Transverse colon (tissue), 4 donors: ENCODE data around the gene HEPACAM. TPM values are rescaled to one million over a fixed set of nuclear protein-coding genes. Genes with fewer than 3 reads are reported as not detected.

Experiments
- DNase-seq: peaks from one replicate; pipeline ENCODE4 v3.0.0-alpha.2; 2019
- H3K27ac ChIP-seq, 4 donors: fragments of 200-600 bp; sonication (generic); 2 replicates each; pipeline ENCODE4 v1.5.1; 2016 to 2018; ENCODE audit warnings: inconsistent platforms in 4 of 4
- H3K27me3 ChIP-seq: fragments of 200-600 bp; sonication (generic); 2 replicates; pipeline ENCODE4 v1.5.1; 2017; ENCODE audit warnings: inconsistent platforms
- H3K36me3 ChIP-seq, 4 donors: fragments of 200-600 bp; sonication (generic); 2 replicates each; pipeline ENCODE4 v1.5.1; 2017 to 2019; ENCODE audit warnings: inconsistent platforms in 4 of 4
- H3K4me1 ChIP-seq, 4 donors: fragments of 200-600 bp; sonication (generic); 2 replicates each; pipeline ENCODE4 v1.5.1; 2017 to 2020; ENCODE audit warnings: inconsistent platforms in 4 of 4
- H3K4me3 ChIP-seq, 4 donors: fragments of 200-600 bp; sonication (generic); 1 replicate in 1 of 4; 2 replicates in 3 of 4; pipeline versions ENCODE4 v1.5.1 to v1.6.1; 2017 to 2019; ENCODE audit warnings: inconsistent platforms in 4 of 4
- H3K9me3 ChIP-seq, 2 donors: fragments of 200-600 bp; sonication (generic); 2 replicates each; pipeline ENCODE4 v1.5.1; 2017 to 2019; ENCODE audit warnings: inconsistent platforms in 2 of 2
- EP300 ChIP-seq: sonication (generic); formaldehyde crosslinking; IDR thresholded peaks from one replicate; pipeline ENCODE4 v1.6.1; 2017; ENCODE audit warnings: antibody characterized with exemption, low read depth
- POLR2A ChIP-seq: fragments of 450-650 bp; IDR thresholded peaks from one replicate; pipeline ENCODE4 v1.6.1; 2016; ENCODE audit warnings: antibody characterized with exemption, mild to moderate bottlenecking, moderate library complexity
- POLR2AphosphoS5 ChIP-seq, 3 donors: sonication (generic); formaldehyde crosslinking; IDR thresholded peaks; one replicate each; pipeline ENCODE4 v1.6.1; 2016; ENCODE audit warnings: antibody characterized with exemption in 3 of 3
- WGBS, 2 donors: methylation state at CpG; one replicate each; pipeline ENCODE4 v1.1.5; 2018; ENCODE audit warnings: low coverage in 1 of 2; 5-methylcytosine and 5-hydroxymethylcytosine counted together
- in situ Hi-C, 4 donors: fragments of 200-750 bp; cut with MboI; loops; one replicate each; pipeline versions ENCODE4 v1.15.0 to v1.15.1; 2017; ENCODE audit warnings: low sequenced_read_pairs in 3 of 4, low pct_ligation_motif_present in 1 of 4, low pct_unique_long_range_greater_than_20kb in 1 of 4
- intact Hi-C: fragments of 100-400 bp; cut with DNase I; formaldehyde crosslinking; loops from one replicate; pipeline ENCODE4 v1.15.1; 2023; ENCODE audit warnings: low total_unique reads
- total RNA-seq, 4 donors: library from RNA; depleted of rRNA; stranded (reverse); fragments of >200 nt; gene quantifications; one replicate each; pipeline ENCODE4 v1.1.0, GENCODE V29; 2016
- TF ChIP-seq, protein P1 (sequence below), 5 experiments: fragments of 200-600 bp in 3 of 5; fragments of 450-650 bp in 2 of 5; sonication (generic) in 3 of 5; IDR thresholded peaks; 1 replicate in 2 of 5; 2 replicates in 3 of 5; pipeline ENCODE4 v1.5.1; 2016 to 2017; ENCODE audit warnings: antibody characterized with exemption in 5 of 5, inconsistent platforms in 3 of 5, mild to moderate bottlenecking in 2 of 5, moderate library complexity in 1 of 5

HEPACAM gene
- total RNA-seq, 4 donors from 2014 or later: 0.14 to 0.37 TPM; not detected in 2

DNA sequence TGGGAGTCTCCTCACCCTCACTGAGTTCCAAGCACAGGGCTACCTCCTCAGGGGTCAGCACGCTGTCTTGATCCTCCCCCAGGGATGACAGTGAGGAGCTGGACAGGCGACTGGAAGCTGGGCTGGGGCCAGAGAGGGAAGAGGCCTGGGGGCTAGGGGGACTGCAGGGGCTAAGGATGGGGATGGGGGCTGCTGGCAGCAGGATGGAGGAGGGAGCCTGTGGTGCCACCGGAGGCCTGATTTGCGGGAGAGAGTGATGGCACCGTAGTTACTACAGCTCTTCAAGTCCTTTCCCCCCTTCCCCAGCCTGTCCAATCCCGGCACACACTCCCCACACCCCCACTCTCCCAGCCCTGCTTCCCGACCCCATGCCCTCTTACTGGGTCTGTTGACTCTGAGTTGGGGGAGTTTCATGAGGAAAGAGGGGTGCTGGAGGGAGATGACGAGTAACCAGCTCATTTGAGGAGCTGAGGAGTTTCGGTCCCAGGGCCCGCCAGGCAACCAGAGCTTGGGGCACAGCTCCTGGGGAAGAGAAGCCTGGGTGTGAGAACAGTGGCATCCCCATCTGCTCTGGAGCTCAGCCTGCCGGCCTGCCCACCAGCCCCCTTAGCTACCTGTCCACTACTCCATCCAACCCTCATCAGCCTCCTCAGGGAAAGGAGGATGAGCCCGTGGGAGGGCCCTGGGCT, 48.7 kb downstream of the HEPACAM start:
- intact Hi-C loops: no loop called here
- Histone ChIP-seq H3K4me1 (peaks cover 0 to 9% (median 3%) of the 10 kb centered on the region in 4 donors), H3K36me3 (no peaks in the 10 kb centered on the region), H3K9me3 (no peaks in the 10 kb centered on the region), H3K27ac (no peak overlapping the region), H3K27me3 (peaks cover 8% of the 10 kb centered on the region), H3K4me3 (no peak overlapping the region)
- TF ChIP-seq POLR2A: no peak
- no peak for TF ChIP-seq POLR2AphosphoS5 (IDR thresholded peaks at IDR 0.05)
- no peak for TF ChIP-seq EP300
- TF ChIP-seq, protein P1, sequence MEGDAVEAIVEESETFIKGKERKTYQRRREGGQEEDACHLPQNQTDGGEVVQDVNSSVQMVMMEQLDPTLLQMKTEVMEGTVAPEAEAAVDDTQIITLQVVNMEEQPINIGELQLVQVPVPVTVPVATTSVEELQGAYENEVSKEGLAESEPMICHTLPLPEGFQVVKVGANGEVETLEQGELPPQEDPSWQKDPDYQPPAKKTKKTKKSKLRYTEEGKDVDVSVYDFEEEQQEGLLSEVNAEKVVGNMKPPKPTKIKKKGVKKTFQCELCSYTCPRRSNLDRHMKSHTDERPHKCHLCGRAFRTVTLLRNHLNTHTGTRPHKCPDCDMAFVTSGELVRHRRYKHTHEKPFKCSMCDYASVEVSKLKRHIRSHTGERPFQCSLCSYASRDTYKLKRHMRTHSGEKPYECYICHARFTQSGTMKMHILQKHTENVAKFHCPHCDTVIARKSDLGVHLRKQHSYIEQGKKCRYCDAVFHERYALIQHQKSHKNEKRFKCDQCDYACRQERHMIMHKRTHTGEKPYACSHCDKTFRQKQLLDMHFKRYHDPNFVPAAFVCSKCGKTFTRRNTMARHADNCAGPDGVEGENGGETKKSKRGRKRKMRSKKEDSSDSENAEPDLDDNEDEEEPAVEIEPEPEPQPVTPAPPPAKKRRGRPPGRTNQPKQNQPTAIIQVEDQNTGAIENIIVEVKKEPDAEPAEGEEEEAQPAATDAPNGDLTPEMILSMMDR (IDR thresholded peaks at IDR 0.05): no peak
- 76% methylated on average over 12 of the region's 12 CpGs; no CpG with 5 or more reads in 1 of the 2 donors for WGBS, 2 donors
- DNase-seq: no peak
- in situ Hi-C loops: no loop called here

DNA sequence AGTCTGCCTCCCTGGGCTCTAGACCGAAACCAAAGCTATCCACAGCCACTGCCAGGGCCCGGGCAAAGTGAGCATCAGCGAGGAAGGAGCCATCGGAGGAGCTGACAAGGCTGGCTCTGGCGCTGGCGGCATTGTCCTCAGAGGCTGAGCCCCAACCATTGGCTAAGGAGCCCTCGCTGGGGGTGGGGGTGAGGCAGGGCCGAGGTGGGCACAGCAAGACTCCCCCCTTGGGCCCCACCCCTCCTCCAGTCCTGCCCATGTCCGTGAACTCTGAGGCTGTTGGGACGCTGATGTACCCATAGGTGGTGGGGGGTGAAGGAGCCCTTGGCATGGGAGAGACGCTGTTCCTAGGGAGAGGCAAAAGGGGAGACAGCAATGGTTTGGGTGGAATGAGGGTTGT, 49.4 kb downstream of the HEPACAM start:
- H3K27me3 ChIP-seq: peaks cover 8% of the 10 kb centered on the region
- H3K9me3 ChIP-seq: no peaks in the 10 kb centered on the region
- no peaks in the 10 kb centered on the region for H3K36me3 ChIP-seq
- 85 to 88% methylated on average over 5 to 11 of the region's 11 CpGs for WGBS, 2 donors
- H3K4me3 ChIP-seq: no peak overlapping the region
- no peak overlapping the region for H3K27ac ChIP-seq
- in situ Hi-C loops: no loop called here
- intact Hi-C loops: no loop called here
- TF ChIP-seq, protein P1 (IDR thresholded peaks at IDR 0.05): no peak
- no peak for TF ChIP-seq EP300
- no peak for TF ChIP-seq POLR2AphosphoS5 (IDR thresholded peaks at IDR 0.05)
- TF ChIP-seq POLR2A: no peak
- DNase-seq: no peak
- peaks cover 0 to 11% (median 3%) of the 10 kb centered on the region in 4 donors for H3K4me1 ChIP-seq

DNA sequence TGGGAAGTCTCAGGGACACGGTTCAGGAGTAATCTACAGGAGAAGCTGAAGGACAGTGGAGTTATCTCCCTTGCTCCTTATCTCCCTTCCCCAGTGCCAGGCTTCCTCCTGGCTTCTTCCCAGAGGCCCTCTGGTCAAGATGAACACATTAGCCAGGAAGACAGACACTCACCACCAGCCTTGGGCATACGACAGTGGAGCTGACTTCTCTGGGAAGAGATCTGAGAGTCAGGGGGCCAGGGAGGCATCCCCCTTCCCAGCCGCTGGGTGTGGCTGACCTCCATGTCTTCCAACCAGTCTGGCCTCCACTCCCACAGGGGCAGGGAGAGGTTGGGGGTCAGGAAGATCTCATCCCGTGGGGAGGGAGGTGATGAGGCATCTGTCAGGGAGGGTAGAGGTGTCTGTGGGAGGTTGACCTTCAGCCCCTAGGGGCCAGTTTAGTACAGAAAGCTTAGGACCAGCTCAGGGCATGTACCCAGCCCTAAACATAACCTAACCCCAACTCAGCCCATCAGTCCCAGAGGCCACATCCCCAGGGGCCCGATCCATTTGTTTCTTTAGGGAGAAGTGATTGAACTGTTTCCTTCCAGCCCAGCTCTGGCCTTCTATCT, 50.9 kb downstream of the HEPACAM start:
- Histone ChIP-seq H3K27me3 (peaks cover 8% of the 10 kb centered on the region), H3K36me3 (no peaks in the 10 kb centered on the region), H3K4me1 (peaks cover 0 to 11% (median 3%) of the 10 kb centered on the region in 4 donors), H3K4me3 (no peak overlapping the region), H3K9me3 (no peaks in the 10 kb centered on the region), H3K27ac (no peak overlapping the region)
- in situ Hi-C loops: no loop called here
- intact Hi-C loops: no loop called here
- no peak for DNase-seq
- TF ChIP-seq POLR2AphosphoS5 (IDR thresholded peaks at IDR 0.05) (no peak), EP300 (no peak), POLR2A (no peak)
- TF ChIP-seq, protein P1 (IDR thresholded peaks at IDR 0.05): no peak
- WGBS, 2 donors: 80 to 100% methylated on average over 1 to 5 of the region's 5 CpGs

DNA sequence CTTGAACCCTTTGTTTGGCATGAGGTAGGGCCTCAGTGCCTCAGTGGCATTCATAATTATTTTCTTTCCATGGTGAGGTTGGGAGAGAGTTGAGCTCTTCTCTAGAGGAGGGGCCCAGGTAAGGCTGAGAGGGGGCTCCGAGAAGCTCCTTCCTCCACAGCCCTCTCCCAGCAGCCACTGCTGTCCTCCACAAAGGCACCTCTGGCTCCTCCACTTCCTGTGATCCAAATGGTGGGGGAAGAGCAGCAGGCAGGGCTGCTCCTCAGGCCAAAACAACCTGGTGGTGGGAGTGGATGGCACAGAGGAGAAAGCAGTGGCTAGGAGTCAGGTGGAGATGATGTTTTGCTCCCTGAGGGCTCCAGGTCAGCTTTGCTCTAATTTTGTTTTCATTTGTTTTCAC, 51.5 kb downstream of the HEPACAM start:
- H3K4me1 ChIP-seq: peaks cover 0 to 11% (median 3%) of the 10 kb centered on the region in 4 donors
- WGBS, 2 donors: 83% methylated on average over 1 of the region's 1 CpG; no CpG with 5 or more reads in 1 of the 2 donors
- H3K27me3 ChIP-seq: peaks cover 8% of the 10 kb centered on the region
- H3K36me3 ChIP-seq: no peaks in the 10 kb centered on the region
- in situ Hi-C loops (no loop called here), intact Hi-C loops (no loop called here)
- H3K27ac ChIP-seq: no peak overlapping the region
- no peak overlapping the region for H3K4me3 ChIP-seq
- H3K9me3 ChIP-seq: no peaks in the 10 kb centered on the region
- DNase-seq: no peak
- TF ChIP-seq EP300 (no peak), POLR2AphosphoS5 (IDR thresholded peaks at IDR 0.05) (no peak), POLR2A (no peak)
- TF ChIP-seq, protein P1 (IDR thresholded peaks at IDR 0.05): no peak
